OCI-LY7 (cell line): ENCODE results near the gene MCM10. TPM values are rescaled to one million over a fixed set of nuclear protein-coding genes. Genes with fewer than 3 reads are reported as not detected.

Source experiments
- BruUV-seq: library from RNA; stranded (reverse); fragments of 400-500 nt; replicated peaks from 2 replicates; lab custom pipeline; 2021; lab: Mats Ljungman, UMichigan
- CTCF ChIA-PET: fragments of 300-600 bp; sonication (Branson Sonifier 250); formaldehyde crosslinking; loops from one replicate; lab custom pipeline; 2022; ENCODE audit warnings: antibody characterized with exemption; ENCODE audit not compliant: unreplicated experiment; lab: Charles Lee
- POLR2A ChIA-PET: fragments of 300-600 bp; sonication (Branson Sonifier 250); formaldehyde crosslinking; loops from one replicate; lab custom pipeline; 2022; ENCODE audit warnings: antibody characterized with exemption; lab: Charles Lee
- DNase-seq: peaks from one replicate; pipeline ENCODE4 v3.0.0-alpha.2; 2015; ENCODE audit warnings: low spot score
- H2AFZ ChIP-seq: fragments of 200-600 bp; sonication (generic), shearing (Covaris generic); 2 replicates; pipeline ENCODE4 v1.6.1; 2014; ENCODE audit warnings: mild to moderate bottlenecking, antibody characterized with exemption, low read length, moderate library complexity
- H3K27ac ChIP-seq: fragments of 200-600 bp; sonication (generic); 2 replicates; pipeline ENCODE4 v1.5.1; 2014; ENCODE audit warnings: mixed run types, low read depth, mild to moderate bottlenecking, moderate library complexity, low read length, inconsistent platforms; ENCODE audit not compliant: poor library complexity, severe bottlenecking
- H3K36me3 ChIP-seq: fragments of 200-600 bp; sonication (generic); 2 replicates; pipeline ENCODE4 v1.6.1; 2014; ENCODE audit warnings: mild to moderate bottlenecking, antibody characterized with exemption, low read length, moderate library complexity, mixed read lengths; ENCODE audit not compliant: insufficient read depth
- H3K4me1 ChIP-seq: fragments of 200-600 bp; sonication (generic); 2 replicates; pipeline ENCODE4 v1.5.1; 2014; ENCODE audit warnings: mild to moderate bottlenecking, low read length; ENCODE audit not compliant: insufficient read depth, poor library complexity, severe bottlenecking
- H3K4me2 ChIP-seq: fragments of 200-600 bp; sonication (generic); 2 replicates; pipeline ENCODE4 v1.6.1; 2014; ENCODE audit warnings: mild to moderate bottlenecking, low read length
- H3K4me3 ChIP-seq: fragments of 200-600 bp; sonication (generic); 2 replicates; pipeline ENCODE4 v1.5.1; 2014; ENCODE audit warnings: mild to moderate bottlenecking, low read depth, low read length; ENCODE audit not compliant: poor library complexity, severe bottlenecking
- H3K79me2 ChIP-seq: fragments of 200-600 bp; sonication (generic); 2 replicates; pipeline ENCODE4 v1.6.1; 2016; ENCODE audit warnings: low read depth, mild to moderate bottlenecking, low read length, moderate library complexity, mixed read lengths; ENCODE audit not compliant: insufficient read depth
- H3K9me2 ChIP-seq: fragments of 200-600 bp; sonication (generic); 2 replicates; pipeline ENCODE4 v1.6.1; 2016; ENCODE audit warnings: mild to moderate bottlenecking, low read length, mixed read lengths; ENCODE audit not compliant: insufficient read depth
- H3K9me3 ChIP-seq: fragments of 200-600 bp; sonication (generic); 2 replicates; pipeline ENCODE4 v1.6.1; 2014; ENCODE audit warnings: mild to moderate bottlenecking, mixed run types, low read length, mixed read lengths
- H4K20me1 ChIP-seq: fragments of 200-600 bp; sonication (generic); 2 replicates; pipeline ENCODE4 v1.6.1; 2014; ENCODE audit warnings: mild to moderate bottlenecking, antibody characterized with exemption, low read length, moderate library complexity, mixed read lengths; ENCODE audit not compliant: insufficient read depth
- EZH2phosphoT487 ChIP-seq: fragments of 200-600 bp; sonication (generic); IDR thresholded peaks from 2 replicates; pipeline ENCODE4 v1.6.1; 2018; ENCODE audit warnings: low read depth, borderline replicate concordance, mild to moderate bottlenecking, mixed run types, antibody characterized with exemption, low read length, moderate library complexity, mixed read lengths
- intact Hi-C: fragments of 100-400 bp; cut with micrococcal nuclease; formaldehyde crosslinking; loops from one replicate; pipeline ENCODE4 v1.10.0; 2022; ENCODE audit not compliant: unreplicated experiment
- total RNA-seq, 2 experiments: library from RNA; depleted of rRNA in 1 of 2; stranded (reverse); fragments of >200 nt in 1 of 2; shearing (Covaris generic) in 1 of 2; gene quantifications; 2 replicates each; pipeline ENCODE4 v1.2.3, GENCODE V29; 2014 to 2022
- TF ChIP-seq, protein P1 (sequence below): fragments of 200-600 bp; sonication (generic); conservative IDR thresholded peaks from 2 replicates; pipeline ENCODE4 v1.5.1; 2014; ENCODE audit warnings: mild to moderate bottlenecking, antibody characterized with exemption, low read length, moderate library complexity, mixed read lengths

MCM10 gene
- total RNA-seq, 2 experiments from 2014 or later: 56.9 to 96.4 TPM

- TF ChIP-seq, protein P1, sequence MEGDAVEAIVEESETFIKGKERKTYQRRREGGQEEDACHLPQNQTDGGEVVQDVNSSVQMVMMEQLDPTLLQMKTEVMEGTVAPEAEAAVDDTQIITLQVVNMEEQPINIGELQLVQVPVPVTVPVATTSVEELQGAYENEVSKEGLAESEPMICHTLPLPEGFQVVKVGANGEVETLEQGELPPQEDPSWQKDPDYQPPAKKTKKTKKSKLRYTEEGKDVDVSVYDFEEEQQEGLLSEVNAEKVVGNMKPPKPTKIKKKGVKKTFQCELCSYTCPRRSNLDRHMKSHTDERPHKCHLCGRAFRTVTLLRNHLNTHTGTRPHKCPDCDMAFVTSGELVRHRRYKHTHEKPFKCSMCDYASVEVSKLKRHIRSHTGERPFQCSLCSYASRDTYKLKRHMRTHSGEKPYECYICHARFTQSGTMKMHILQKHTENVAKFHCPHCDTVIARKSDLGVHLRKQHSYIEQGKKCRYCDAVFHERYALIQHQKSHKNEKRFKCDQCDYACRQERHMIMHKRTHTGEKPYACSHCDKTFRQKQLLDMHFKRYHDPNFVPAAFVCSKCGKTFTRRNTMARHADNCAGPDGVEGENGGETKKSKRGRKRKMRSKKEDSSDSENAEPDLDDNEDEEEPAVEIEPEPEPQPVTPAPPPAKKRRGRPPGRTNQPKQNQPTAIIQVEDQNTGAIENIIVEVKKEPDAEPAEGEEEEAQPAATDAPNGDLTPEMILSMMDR: no peak
- no peak for TF ChIP-seq EZH2phosphoT487
- CTCF ChIA-PET: no interaction called here
- H3K4me1 ChIP-seq: no peaks in the 10 kb centered on the region
- intact Hi-C loops: no loop called here
- H3K4me3 ChIP-seq: no peak overlapping the region
- no peaks in the 10 kb centered on the region for H3K9me3 ChIP-seq
- no peaks in the 10 kb centered on the region for H3K79me2 ChIP-seq
- no peak overlapping the region for H2AFZ ChIP-seq
- H4K20me1 ChIP-seq: no peaks in the 10 kb centered on the region
- BruUV-seq: no TSS peak
- H3K36me3 ChIP-seq: peaks cover 100% of the 10 kb centered on the region
- H3K27ac ChIP-seq: no peak overlapping the region
- H3K4me2 ChIP-seq: no peak overlapping the region
- POLR2A ChIA-PET: no interaction called here
- DNase-seq: no peak
- H3K9me2 ChIP-seq: no peaks in the 10 kb centered on the region
Observed at GRCh38 chr10:13184730-13185514, 23.6 kb downstream of the MCM10 start.

DNA sequence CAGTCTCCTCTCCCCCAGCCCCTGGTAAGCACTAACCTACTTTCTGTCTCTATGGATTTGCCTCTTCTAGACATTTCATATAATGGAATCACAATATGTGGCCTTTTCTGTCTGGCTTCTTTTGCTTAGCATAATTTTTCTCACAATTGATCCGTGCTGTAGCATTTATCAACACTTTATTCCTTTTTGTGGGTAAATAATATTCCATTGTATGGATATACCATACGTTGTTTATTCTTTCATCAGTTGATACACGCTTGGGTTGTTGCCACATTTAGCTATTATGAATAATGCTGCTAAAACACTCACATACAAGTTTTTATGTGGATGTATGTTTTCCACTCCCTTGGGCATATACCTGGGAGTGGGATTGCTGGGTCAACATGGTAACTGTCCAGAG is 25.8 kb downstream of the MCM10 start:
- no peak for DNase-seq
- Histone ChIP-seq H3K4me1 (no peaks in the 10 kb centered on the region), H3K27ac (no peak overlapping the region), H3K9me3 (no peaks in the 10 kb centered on the region), H3K9me2 (no peaks in the 10 kb centered on the region), H3K4me3 (no peak overlapping the region), H3K4me2 (no peak overlapping the region), H3K36me3 (peaks cover 100% of the 10 kb centered on the region), H2AFZ (no peak overlapping the region), H4K20me1 (no peaks in the 10 kb centered on the region), H3K79me2 (no peaks in the 10 kb centered on the region)
- POLR2A ChIA-PET: interaction anchor here (0.6 kb wide), 1 partner anchor 64 kb away, joined by 5 read pairs; no protein-coding TSS in a partner anchor
- CTCF ChIA-PET: no interaction called here
- TF ChIP-seq EZH2phosphoT487: no peak
- TF ChIP-seq, protein P1: no peak
- BruUV-seq: no TSS peak
- intact Hi-C loops: no loop called here

DNA sequence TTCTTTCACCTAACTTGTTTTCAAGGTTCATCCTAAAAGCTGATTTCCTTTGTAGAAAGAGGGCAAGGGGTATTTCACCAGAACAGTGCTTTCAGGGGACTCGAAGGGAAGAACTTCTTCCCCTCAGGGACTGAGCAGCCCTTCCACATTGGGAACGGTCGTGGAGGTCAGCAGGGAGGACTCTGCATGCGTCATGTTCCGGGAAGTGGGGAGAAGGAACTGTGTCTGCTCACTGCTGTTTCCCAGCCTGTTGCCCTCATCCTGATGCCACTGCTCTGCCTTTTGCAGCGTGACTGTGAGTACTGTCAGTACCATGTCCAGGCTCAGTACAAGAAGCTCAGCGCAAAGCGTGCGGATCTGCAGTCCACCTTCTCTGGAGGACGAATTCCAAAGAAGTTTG is 27.2 kb downstream of the MCM10 start:
- Histone ChIP-seq H3K4me3 (no peak overlapping the region), H4K20me1 (no peaks in the 10 kb centered on the region), H3K27ac (no peak overlapping the region), H3K79me2 (no peaks in the 10 kb centered on the region), H3K9me2 (no peaks in the 10 kb centered on the region), H3K9me3 (no peaks in the 10 kb centered on the region), H3K4me1 (no peaks in the 10 kb centered on the region), H3K36me3 (peaks cover 100% of the 10 kb centered on the region), H3K4me2 (no peak overlapping the region), H2AFZ (no peak overlapping the region)
- ChIA-PET CTCF (no interaction called here), POLR2A (interaction anchor here (0.6 kb wide), 1 partner anchor 79 kb away, joined by 3 read pairs; no protein-coding TSS in a partner anchor)
- BruUV-seq: no TSS peak
- TF ChIP-seq, protein P1: no peak
- TF ChIP-seq EZH2phosphoT487: no peak
- no peak for DNase-seq
- intact Hi-C loops: no loop called here
